Mammary epithelial cell (primary cell): ENCODE data around the gene PALLD.

Source experiments
- EZH2 ChIP-seq: IDR thresholded peaks from 2 replicates; pipeline ENCODE4 v1.6.1; 2012; ENCODE audit warnings: low read length, inconsistent platforms, borderline replicate concordance
- TF ChIP-seq, protein P1 (sequence below), 2 donors: IDR thresholded peaks in 1 of 2; conservative IDR thresholded peaks in 1 of 2; 2 replicates each; pipeline ENCODE4 v1.5.1; 2011 to 2012; ENCODE audit warnings: inconsistent platforms in 2 of 2, low read length in 2 of 2, mild to moderate bottlenecking in 2 of 2, control low read depth in 1 of 2, low read depth in 1 of 2; ENCODE audit not compliant: insufficient read depth in 1 of 2; ENCODE audit errors: extremely low read depth in 1 of 2

DNA sequence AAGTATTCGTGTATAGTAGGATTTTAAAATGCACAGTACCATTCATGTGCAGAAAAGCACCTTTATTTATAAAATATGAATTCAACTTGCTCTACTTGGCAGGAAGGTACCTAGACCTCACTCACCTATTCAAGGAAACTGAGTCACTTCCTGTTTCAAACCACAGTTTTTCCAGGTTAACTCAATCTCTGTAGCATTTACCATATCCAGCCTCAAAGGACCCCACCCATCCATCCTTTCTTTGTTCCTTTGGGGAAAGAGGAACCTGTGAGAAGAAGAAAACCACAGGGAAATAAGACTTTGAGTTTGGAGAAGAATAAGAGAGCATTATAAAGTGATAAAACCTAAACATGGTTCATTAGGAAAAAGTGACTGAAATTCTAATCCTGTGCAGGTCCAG is 262.5 kb downstream of the PALLD start:
- TF ChIP-seq, protein P1, sequence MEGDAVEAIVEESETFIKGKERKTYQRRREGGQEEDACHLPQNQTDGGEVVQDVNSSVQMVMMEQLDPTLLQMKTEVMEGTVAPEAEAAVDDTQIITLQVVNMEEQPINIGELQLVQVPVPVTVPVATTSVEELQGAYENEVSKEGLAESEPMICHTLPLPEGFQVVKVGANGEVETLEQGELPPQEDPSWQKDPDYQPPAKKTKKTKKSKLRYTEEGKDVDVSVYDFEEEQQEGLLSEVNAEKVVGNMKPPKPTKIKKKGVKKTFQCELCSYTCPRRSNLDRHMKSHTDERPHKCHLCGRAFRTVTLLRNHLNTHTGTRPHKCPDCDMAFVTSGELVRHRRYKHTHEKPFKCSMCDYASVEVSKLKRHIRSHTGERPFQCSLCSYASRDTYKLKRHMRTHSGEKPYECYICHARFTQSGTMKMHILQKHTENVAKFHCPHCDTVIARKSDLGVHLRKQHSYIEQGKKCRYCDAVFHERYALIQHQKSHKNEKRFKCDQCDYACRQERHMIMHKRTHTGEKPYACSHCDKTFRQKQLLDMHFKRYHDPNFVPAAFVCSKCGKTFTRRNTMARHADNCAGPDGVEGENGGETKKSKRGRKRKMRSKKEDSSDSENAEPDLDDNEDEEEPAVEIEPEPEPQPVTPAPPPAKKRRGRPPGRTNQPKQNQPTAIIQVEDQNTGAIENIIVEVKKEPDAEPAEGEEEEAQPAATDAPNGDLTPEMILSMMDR (conservative IDR thresholded peaks at IDR 0.05 in 1 of 2, IDR thresholded peaks at IDR 0.05 in 1 of 2; ENCODE audit: extremely low read depth in 1 of 2, insufficient read depth in 1 of 2, low read depth in 1 of 2, low read length in 2 of 2): no peak
- no peak for TF ChIP-seq EZH2
